Tibial nerve (tissue), 4 donors: ENCODE data around the gene DCUN1D2.

ENCODE experiments used
- CTCF ChIP-seq, 5 experiments: fragments of 200-600 bp in 3 of 5; fragments of 450-650 bp in 2 of 5; sonication (generic) in 3 of 5; IDR thresholded peaks; one replicate each; pipeline ENCODE4 v1.5.1; 2016 to 2019; ENCODE audit warnings: antibody characterized with exemption in 5 of 5, mild to moderate bottlenecking in 3 of 5, moderate library complexity in 2 of 5
- EP300 ChIP-seq, 2 donors: sonication (generic); formaldehyde crosslinking; IDR thresholded peaks; one replicate each; pipeline ENCODE4 v1.6.1; 2017; ENCODE audit warnings: antibody characterized with exemption in 2 of 2, mild to moderate bottlenecking in 1 of 2
- POLR2A ChIP-seq, 2 donors: fragments of 450-650 bp; IDR thresholded peaks; one replicate each; pipeline ENCODE4 v1.6.1; 2017; ENCODE audit warnings: antibody characterized with exemption in 2 of 2, mild to moderate bottlenecking in 2 of 2, moderate library complexity in 2 of 2

GRCh38 chr13:113507505-113508345 is 17.2 kb upstream of the DCUN1D2 start:
- no peak for TF ChIP-seq POLR2A (IDR thresholded peaks at IDR 0.05)
- TF ChIP-seq CTCF (IDR thresholded peaks at IDR 0.05): no peak
- TF ChIP-seq EP300 (IDR thresholded peaks at IDR 0.05): no peak
